Kidney epithelial cell (primary cell): ENCODE data around the gene IFIT1. TPM values are rescaled to one million over a fixed set of nuclear protein-coding genes. Genes with fewer than 3 reads are reported as not detected.
"Not testable (repeated sequence)": the region's sequence is repeated elsewhere in the genome, so short reads cannot be mapped to it uniquely, and the experiment has no call there.

ENCODE experiments used
- DNase-seq: peaks from one replicate; pipeline ENCODE4 v3.0.0-alpha.2; 2010; ENCODE audit warnings: low read depth
- H3K27me3 ChIP-seq: 2 replicates; pipeline ENCODE4 v1.6.0; 2011; ENCODE audit warnings: low read length; ENCODE audit not compliant: control insufficient read depth, insufficient read depth
- H3K36me3 ChIP-seq: 2 replicates; pipeline ENCODE4 v1.5.1; 2011; ENCODE audit warnings: low read length; ENCODE audit not compliant: control insufficient read depth, insufficient read depth
- H3K4me3 ChIP-seq: 2 replicates; pipeline ENCODE4 v1.5.1; 2011; ENCODE audit warnings: low read depth, mild to moderate bottlenecking, control low read depth, low read length
- total RNA-seq: library from RNA; depleted of rRNA; stranded (reverse); fragments of >200 nt; gene quantifications from 2 replicates; pipeline ENCODE4 v1.2.3, GENCODE V29; 2015
- TF ChIP-seq, protein P1 (sequence below): IDR thresholded peaks from 2 replicates; pipeline ENCODE4 v1.5.1; 2011; ENCODE audit warnings: mild to moderate bottlenecking, moderate library complexity, low read length, control low read depth, inconsistent platforms; ENCODE audit not compliant: insufficient read depth, poor library complexity, severe bottlenecking

Gene IFIT1
- total RNA-seq, 1 donor from 2014 or later: 10.4 TPM

DNA sequence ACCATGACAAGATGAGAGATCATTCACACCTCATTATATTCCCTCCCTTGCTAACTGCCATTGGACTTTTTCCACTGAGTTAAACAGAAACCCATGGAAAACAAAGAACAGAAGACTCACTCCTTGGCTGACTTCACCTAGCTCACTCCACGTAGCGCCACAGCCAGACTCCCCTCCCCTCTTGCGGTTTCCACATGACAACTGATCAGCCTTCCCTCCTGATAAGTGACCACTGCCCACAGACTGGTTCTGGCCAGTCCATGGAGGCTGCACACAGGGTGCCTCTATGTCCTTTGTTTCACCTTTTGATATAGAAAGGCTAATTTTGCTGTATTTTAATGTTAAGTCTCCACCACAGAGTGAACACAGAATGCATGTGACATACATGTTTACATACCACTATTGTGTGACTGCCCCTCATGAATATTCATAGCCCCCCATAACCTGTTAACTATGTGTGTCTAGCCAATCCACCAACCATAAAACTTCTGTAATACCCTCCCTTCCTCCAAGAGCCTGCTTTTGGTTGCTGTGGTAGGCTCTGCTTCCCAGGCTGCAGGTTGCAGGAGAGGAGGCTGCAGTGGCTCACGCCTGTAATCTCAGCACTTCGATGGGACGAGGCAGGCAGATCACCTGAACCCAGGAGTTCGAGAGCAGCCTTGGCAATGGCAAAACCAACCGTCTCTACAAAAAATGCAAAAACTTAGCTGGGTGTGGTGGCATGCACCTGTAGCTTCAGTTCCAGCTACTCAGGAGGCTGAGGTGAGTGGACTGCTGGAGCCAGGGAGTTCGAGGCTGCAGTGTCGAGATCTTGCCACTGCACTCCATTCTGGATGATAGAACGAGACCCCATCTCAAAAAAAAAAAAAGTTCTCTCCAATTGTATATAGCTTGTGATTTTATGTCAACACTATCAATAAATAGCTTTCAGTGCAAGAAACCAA is 12.0 kb downstream of the IFIT1 start:
- no peak for DNase-seq
- Histone ChIP-seq H3K27me3 (no peaks in the 10 kb centered on the region), H3K4me3 (no peak overlapping the region), H3K36me3 (no peaks in the 10 kb centered on the region)
- TF ChIP-seq, protein P1, sequence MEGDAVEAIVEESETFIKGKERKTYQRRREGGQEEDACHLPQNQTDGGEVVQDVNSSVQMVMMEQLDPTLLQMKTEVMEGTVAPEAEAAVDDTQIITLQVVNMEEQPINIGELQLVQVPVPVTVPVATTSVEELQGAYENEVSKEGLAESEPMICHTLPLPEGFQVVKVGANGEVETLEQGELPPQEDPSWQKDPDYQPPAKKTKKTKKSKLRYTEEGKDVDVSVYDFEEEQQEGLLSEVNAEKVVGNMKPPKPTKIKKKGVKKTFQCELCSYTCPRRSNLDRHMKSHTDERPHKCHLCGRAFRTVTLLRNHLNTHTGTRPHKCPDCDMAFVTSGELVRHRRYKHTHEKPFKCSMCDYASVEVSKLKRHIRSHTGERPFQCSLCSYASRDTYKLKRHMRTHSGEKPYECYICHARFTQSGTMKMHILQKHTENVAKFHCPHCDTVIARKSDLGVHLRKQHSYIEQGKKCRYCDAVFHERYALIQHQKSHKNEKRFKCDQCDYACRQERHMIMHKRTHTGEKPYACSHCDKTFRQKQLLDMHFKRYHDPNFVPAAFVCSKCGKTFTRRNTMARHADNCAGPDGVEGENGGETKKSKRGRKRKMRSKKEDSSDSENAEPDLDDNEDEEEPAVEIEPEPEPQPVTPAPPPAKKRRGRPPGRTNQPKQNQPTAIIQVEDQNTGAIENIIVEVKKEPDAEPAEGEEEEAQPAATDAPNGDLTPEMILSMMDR: no peak

DNA sequence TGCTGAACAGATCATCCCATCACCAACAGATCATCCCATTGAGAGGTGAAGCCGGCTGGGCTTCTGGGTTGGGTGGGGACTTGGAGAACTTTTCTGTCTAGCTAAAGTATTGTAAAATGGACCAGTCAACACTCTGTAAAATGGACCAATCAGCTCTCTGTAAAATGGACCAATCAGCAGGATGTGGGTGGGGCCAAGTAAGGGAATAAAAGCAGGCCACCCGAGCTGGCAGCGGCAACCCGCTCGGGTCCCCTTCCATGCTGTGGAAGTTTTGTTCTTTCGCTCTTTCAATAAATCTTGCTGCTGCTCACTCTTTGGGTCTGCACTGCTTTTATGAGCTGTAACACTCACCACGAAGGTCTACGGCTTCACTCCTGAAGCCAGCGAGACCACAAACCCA is 13.8 kb downstream of the IFIT1 start:
- H3K36me3 ChIP-seq, H3K4me3 ChIP-seq, DNase-seq, H3K27me3 ChIP-seq: not testable (repeated sequence)

DNA sequence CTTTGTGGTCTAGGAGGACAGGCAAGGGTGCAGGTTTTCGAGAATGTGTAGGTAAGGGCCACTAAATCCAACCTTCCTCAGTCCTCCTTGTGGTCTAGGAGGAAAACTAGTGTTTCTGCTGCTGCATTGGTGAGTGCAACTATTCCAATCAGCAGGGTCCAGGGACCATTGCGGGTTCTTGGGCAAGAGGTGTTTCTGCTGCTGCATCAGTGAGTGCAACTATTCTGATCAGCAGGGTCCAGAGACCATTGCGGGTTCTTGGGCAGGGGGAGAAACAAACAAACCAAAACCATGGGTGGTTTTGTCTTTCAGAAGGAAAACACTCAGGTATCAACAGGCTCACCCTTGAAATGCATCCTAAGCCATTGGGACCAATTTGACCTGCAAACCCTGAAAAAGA is 15.4 kb downstream of the IFIT1 start:
- not testable (repeated sequence) for H3K36me3 ChIP-seq, H3K27me3 ChIP-seq, H3K4me3 ChIP-seq, DNase-seq

DNA sequence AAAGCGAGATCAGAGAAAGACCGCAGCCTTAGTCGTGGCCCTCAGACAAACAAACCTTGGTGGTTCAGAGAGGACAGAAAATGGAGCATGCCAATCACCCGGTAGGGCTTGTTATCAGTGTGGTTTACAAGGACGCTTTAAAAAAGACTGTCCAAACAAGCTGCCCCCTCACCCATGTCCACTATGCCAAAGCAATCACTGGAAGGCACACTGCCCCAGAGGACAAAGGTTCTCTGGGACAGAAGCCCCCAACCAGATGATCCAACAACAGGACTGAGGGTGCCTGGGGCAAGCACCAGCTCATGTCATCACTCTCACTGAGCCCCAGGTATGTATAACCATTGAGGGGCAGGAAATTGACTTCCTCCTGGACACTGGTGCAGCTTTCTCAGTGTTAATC is 16.9 kb downstream of the IFIT1 start:
- H3K36me3 ChIP-seq, H3K27me3 ChIP-seq, H3K4me3 ChIP-seq, DNase-seq: not testable (repeated sequence)

DNA sequence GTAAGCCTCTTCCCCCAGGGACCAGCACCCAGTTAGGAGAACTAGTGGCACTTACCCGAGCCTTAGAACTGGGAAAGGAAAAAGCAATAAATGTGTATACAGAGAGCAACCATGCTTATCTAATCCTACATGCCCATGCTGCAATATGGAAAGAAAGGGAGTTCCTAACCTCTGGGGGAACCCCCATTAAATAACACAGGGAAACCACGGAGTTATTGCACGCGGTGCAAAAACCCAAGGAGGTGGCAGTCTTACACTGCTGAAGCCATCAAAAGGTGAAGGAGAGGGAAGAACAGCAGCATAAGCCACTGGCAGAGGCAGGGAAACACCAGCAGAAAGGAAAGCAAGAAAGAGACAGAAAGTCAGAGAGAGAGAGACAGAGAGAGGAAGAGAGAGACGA is 18.1 kb downstream of the IFIT1 start:
- not testable (repeated sequence) for DNase-seq, H3K4me3 ChIP-seq

DNA sequence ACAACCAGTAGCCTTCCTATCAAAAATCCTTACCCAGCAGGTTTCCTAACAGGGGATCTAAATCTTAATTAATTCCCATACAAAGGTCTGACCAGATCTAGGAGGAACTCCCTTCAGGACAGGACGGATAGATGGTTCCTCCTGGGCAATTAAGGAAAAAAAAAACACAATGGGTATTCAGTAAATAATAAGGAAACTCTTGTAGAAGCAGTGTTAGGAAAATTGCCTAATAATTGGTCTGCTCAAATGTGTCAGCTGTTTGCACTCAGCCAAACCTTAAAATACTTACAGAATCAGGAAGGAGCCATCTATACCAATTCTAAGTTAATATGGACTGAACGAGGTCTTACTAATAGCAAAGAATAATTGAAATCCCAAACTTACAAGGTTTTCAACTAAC is 18.7 kb downstream of the IFIT1 start:
- not testable (repeated sequence) for DNase-seq, H3K4me3 ChIP-seq, H3K36me3 ChIP-seq

More for the DNA sequence above, 18.1 kb downstream of the IFIT1 start:
- not testable (repeated sequence) for H3K36me3 ChIP-seq, H3K27me3 ChIP-seq

DNA sequence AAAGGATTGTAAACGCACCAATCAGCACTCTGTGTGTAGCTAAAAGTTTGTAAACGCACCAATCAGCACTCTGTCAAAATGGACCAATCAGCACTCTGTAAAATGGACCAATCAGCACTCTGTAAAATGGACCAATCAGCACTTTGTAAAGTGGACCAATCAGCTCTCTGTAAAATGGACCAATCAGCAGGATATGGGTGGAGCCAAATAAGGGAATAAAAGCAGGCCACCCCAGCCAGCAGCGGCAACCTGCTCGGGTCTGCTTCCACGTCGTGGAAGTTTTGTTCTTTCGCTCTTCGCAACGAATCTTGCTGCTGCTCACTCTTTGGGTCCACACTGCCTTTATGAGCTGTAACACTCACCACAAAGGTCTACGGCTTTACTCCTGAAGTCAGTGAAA is 19.9 kb downstream of the IFIT1 start:
- not testable (repeated sequence) for DNase-seq, H3K27me3 ChIP-seq, H3K4me3 ChIP-seq, H3K36me3 ChIP-seq

More for the DNA sequence above, 18.7 kb downstream of the IFIT1 start:
- H3K27me3 ChIP-seq: not testable (repeated sequence)

DNA sequence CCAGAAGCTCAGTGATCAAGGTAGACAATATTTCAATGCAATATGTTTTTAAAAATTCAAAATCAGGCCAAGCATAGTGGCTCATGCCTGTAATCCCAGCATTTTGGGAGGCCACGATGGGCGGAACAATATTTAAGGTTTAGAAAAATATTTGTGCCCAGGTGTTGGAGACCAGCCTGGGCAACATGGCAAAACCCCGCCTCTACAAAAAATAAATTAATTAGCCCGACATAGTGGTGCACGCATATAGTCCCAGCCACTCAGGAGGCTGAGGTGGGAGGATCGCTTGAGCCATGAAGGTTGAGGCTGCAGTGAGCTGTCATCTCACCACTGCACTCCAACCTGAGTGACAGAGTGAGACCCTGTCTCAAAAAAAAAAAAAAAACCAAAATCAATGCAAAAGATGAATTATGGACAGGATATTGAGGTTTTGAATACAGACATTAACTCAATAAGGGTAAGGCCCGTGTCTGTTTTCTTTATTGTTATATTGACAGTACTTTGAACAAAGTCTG is 21.0 kb downstream of the IFIT1 start:
- Histone ChIP-seq H3K36me3 (no peaks in the 10 kb centered on the region), H3K27me3 (no peaks in the 10 kb centered on the region), H3K4me3 (no peak overlapping the region)
- TF ChIP-seq, protein P1: no peak
- DNase-seq: no peak
